HG03060 (cell line): ENCODE data around the gene SLC39A6.
"Not testable (repeated sequence)": the region's sequence is repeated elsewhere in the genome, so short reads cannot be mapped to it uniquely, and the experiment has no call there.

Experiments
- ATAC-seq: cut with Tn5 transposase; IDR thresholded peaks from one replicate; pipeline ENCODE4 v1.9.1; 2021; ENCODE audit warnings: low read depth, moderate number of reproducible peaks; ENCODE audit not compliant: unreplicated experiment

The SLC39A6 gene

GRCh38 chr18:36064809-36065079 lies 64.4 kb downstream of the SLC39A6 start:
- not testable (repeated sequence) for ATAC-seq

GRCh38 chr18:36064027-36064808 lies 64.9 kb downstream of the SLC39A6 start:
- no peak for ATAC-seq

GRCh38 chr18:36058674-36059073 lies 70.5 kb downstream of the SLC39A6 start:
- ATAC-seq: no peak
